Germinal center (tissue), 1 donor: ENCODE results near the gene SPACDR.

Source experiments
- DNase-seq: peaks from one replicate; pipeline ENCODE4 v3.0.0; 2012; ENCODE audit warnings: mixed read lengths, low spot score

SPACDR gene

DNA sequence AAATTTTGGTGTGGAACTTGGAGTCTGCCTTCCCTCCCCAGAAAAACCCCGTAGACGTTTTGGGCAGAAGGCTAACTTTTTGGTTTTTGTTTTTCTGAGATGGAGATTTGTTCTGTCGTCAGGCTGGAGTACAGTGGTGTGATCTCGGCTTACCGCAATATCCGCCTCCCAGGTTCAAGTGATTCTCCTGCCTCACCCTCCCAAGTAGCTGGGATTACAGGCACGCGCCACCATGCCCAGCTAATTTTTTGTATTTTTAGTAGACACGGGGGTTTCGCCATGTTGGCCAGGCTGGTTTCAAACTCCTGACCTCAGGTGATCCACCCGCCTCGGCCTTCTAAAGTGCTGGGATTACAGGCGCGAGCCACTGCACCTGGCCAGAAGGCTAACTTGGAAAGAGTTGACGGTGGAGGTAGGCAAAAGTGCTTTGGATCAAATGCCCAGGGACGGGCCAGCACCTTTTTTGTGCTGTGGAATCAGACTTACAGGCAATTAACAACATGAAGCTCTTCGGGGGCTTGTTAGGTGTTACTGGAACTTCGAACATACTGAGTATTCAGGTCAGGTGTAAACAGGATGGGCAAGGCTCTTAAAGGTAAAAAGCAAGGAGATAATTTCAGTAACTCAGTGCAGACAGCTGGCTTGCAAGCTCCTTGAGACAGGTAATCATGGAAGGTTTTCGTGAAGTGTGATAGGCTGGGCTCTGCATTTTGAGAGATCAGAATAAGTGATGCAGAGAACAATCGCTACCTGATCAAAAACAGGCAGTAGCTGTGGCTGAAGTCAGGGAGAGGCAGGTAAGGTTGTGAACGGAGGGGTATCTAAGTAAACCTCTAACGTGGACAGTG, 29.5 kb downstream of the SPACDR start:
- no peak for DNase-seq

DNA sequence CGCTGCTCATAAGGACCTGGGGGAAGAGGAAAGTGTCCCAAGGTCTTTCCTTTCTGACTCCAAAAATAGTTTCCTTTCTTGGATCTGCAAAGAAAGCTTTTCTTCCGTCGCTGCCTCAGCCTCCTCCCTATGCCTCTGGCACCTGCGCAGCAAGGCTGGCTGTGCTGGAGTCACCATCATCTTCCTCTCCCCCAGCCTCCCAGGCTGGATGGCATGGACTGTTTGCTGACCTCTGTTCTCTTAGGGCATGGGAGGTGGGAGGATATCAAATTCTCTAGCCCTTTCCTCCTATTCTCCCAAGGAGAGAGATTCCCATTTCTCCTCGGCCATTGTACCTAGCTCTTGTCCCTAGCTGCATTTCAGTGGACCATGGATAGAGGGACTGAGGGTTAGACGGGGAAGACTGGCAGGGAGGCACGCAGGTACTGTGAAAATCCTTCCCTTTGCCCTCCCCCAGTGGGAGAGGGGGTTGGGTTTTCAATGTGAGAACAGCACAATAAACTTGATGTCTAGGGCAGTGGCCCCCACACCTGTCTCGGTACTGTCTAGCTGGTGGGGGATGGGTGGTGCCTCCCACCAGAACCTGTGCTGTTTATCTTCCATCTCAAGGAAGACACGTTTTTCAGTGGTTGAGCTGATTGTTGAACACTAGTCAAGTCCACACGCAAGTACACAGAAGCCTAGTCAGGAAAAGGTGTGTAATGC, 30.3 kb downstream of the SPACDR start:
- no peak for DNase-seq

- DNase-seq, result no peak
Measured at GRCh38 chr7:100433276-100433591, 30.8 kb downstream of the SPACDR start.

DNA sequence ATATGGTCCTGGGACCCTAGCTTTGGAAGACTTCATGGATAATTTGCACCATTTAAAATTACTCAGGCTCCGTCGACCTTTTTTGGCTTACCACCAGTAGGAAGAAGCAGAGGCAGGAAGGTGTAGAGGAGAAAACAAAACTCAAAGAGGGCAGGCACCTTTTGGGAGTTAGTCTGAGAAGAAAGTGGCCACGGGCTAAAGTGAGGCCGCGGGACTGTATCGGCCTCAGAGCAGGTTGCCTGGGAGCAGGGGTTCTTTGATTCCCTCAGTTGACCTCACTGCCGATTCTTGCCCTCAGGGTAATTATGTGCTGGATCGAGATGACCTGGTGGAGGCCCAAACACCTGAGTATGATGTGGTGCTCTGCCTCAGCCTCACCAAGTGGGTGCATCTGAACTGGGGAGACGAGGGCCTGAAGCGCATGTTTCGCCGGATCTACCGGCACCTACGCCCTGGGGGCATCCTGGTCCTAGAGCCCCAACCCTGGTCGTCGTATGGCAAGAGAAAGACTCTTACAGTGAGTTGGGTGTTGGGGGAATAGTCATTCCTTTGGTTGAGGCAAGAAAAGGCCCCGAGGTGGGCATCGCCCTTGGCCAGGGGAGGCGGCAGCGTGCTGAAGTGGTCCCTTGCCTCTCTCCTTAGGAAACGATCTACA, 31.3 kb downstream of the SPACDR start:
- DNase-seq, result no peak

- DNase-seq, result no peak
Measured at GRCh38 chr7:100432053-100432452, 32.0 kb downstream of the SPACDR start.

GRCh38 chr7:100431286-100431735, 32.7 kb downstream of the SPACDR start:
- DNase-seq, result no peak

DNA sequence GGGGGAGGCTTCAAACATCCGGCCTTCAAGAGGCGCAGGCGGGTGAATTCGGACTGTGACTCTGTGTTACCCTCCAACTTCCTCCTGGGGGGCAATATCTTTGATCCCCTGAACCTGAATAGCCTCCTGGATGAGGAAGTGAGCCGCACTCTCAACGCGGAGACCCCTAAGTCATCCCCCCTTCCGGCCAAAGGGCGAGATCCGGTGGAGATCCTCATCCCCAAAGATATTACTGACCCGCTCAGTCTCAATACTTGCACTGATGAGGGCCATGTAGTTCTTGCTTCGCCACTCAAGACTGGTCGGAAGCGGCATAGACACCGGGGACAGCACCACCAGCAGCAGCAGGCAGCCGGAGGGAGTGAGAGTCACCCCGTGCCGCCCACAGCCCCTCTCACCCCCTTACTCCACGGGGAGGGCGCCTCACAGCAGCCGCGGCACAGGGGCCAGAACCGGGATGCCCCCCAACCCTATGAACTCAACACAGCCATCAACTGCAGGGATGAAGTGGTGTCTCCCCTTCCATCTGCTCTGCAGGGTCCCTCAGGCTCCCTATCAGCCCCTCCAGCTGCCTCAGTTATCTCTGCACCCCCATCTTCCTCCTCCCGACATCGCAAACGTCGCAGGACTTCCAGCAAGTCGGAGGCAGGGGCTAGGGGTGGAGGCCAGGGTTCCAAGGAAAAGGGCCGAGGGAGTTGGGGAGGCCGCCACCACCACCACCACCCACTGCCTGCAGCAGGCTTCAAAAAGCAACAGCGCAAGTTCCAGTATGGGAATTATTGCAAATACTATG, 33.4 kb downstream of the SPACDR start:
- no peak for DNase-seq

DNA sequence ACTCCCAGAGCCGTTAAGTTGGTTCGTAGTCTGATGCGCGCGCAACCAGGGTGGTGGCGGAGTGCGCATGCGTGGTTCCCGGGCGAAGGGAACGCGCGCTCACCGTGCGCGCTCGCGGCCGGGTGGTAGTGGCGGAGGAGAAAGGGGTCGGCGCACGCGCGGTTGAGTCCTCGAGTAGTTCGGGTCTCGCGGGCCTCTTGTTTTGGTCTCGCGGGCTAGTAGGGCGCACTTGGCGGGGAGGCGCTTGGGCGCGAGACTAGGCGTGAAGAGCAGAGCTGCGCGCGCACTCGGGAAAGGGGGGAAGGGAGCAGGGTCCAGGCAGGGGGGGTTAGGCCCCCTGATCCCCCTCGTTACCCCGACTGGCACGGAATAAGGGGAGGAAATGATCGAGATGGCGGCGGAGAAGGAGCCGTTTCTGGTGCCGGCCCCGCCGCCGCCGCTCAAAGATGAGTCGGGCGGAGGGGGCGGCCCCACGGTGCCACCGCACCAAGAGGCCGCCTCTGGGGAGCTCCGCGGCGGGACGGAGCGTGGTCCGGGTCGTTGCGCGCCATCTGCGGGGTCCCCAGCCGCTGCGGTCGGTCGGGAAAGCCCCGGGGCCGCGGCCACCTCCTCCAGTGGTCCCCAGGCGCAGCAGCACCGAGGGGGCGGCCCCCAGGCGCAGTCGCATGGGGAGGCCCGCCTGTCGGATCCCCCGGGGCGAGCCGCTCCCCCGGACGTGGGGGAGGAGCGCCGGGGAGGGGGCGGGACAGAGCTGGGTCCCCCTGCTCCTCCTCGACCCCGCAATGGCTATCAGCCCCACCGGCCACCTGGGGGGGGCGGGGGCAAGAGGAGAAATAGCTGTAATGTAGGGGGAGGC, 34.2 kb downstream of the SPACDR start, which contains the start of gene MEPCE:
Gene MEPCE, plus strand, starts transcription at position 195 of the 856 bp plus-strand sequence. Its CDS starts 188 bp downstream, at position 383.
- peak; percentile 99 for DNase-seq

- peak; percentile 98 for DNase-seq
Measured at GRCh38 chr7:100428967-100429636, 35.0 kb downstream of the SPACDR start.

GRCh38 chr7:100428199-100428966, 35.7 kb downstream of the SPACDR start, which contains the start of gene ZCWPW1:
TSS of gene ZCWPW1 (minus strand) at chr7:100428703. CDS start at chr7:100420649, 8,054 bp downstream.
- DNase-seq, result peak; percentile 92

DNA sequence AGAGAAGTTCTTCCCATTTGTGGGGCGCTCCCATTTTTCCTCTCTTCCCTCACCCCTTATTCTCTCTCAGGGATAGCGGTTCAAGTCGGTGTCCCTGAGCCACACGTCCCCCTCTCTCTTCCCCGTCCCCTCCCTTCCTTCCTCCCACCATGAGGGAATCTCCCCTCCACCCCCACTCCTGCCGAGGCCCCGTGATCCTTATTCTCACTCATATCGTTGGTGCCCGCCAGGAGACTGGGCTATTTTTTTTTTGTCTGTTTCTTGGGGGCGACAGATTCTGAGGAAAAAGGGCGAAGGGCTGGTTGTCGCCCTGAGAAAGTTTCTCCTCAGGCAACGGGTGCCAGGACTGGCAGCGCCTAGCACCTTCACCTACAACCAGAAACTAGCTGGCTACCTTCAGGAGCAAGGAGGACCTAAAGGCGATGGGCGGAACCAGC, 36.3 kb downstream of the SPACDR start:
- DNase-seq, result no peak

DNA sequence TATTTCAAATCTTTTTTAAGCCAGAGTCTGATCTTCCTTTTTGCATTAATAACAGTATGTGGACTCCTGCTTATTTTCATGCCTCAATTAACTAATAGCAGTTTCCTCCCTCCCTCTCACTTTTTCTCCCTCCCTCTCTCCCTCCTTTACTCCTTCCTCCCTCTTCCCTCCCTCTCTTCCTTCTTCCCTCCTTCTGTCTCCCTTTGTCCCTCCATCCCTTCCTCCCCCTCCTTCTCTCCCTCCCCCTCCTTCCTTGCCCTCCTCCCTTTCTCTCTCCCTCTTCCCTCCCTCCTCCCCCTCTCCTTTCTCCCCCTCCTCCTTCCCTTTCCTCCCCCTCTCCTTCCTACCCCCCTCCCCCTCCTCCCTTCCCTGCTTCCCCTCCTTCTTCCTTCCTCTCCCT, 37.5 kb downstream of the SPACDR start:
- no peak for DNase-seq

- no peak for DNase-seq
Measured at GRCh38 chr7:100425347-100425746, 38.7 kb downstream of the SPACDR start.

DNA sequence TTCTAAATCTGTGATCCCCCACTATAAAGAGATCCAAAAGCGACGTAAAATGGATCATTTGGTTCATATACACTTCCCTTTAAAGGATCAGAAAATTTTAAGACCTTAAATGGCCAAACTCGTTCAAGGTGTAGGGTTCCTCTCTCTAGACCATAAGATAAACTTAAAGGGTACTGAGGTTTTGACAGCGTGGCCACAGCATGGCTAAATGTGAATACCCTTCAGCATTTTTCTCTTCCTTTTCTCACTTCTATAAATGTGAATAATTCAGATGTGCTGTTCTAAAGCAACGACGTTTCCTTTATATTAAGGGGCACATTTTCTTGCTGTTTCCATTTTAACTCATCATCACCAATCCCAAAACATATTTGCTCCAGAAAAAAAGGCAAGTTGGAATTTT, 40.7 kb downstream of the SPACDR start:
- no peak for DNase-seq

DNA sequence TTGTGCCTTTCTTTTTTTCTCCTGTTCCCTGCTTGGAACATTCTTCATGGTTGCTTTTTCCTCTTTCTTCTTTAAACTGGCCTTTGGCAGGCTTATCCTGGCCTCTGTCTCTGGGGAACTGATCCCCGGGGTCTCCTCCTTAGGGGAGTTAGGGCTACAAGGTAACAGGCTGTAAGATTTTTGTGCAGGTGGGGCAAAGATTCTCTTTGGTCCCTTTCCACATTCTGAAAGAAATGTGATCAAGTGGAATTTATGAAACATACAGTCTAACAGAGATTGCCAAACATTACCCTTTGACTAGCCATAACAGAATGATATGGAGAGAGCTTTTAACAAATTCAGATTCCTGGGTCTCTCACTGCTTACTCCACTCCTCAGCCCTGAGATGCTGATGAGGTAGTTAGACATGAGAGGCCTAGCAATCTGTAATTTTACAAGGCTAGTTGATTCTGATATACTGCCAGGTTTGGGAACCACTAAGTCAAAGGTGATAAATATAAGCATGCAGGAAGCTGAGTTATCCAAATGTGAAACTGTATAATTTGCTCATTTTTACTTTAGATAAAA, 44.3 kb downstream of the SPACDR start:
- no peak for DNase-seq

- DNase-seq, result no peak
Measured at GRCh38 chr7:100418930-100419659, 45.0 kb downstream of the SPACDR start.

DNA sequence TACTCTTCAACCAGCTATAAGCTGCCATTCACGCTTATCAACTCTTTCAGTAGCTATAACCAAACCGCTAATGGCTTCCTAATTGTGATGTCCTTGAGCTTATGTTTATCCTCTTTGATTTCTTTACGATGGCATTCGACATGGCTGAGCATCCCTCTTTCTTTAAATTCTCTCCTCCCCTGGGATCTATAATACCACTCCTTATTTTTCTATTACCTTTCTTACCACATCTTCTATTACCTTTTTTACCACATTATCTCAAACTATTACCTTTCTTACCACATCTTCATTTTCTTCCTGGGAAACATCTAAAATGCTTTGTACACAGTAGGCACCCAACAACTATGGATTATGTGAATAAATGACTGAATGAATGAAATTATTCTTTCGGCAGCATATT, 48.6 kb downstream of the SPACDR start:
- no peak for DNase-seq

DNA sequence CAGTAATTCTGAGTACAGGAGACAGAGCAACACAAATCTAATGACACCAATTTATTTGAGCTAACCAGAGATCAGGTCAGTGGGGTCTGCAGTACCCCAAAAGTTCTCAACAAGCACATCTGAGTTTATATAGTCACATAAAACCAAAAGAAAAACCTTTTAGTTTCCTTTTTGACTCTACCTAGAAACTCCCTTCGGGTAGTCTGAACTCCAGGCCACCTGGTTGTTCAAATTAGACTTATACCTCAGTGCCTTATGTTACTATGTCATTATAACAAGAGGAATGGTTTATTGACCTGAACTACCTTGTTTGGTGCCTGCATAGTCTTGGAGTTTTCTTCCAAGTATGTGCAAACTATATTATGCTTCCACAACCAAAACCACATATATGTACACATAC, 50.2 kb downstream of the SPACDR start:
- no peak for DNase-seq
